Right lobe of liver (tissue), 6 donors: Measurements from ENCODE around the gene REPIN1. TPM values are rescaled to one million over a fixed set of nuclear protein-coding genes. Genes with fewer than 3 reads are reported as not detected.

ENCODE experiments used
- ATAC-seq, 4 donors: fragments of 200-7000 bp; cut with Tn5 transposase; one replicate each; pipeline ENCODE4 v1.9.1; 2020; ENCODE audit warnings: mild to moderate bottlenecking in 4 of 4, moderate library complexity in 4 of 4
- DNase-seq, 3 donors: peaks; one replicate each; pipeline ENCODE4 v3.0.0-alpha.2; 2020
- H3K27ac ChIP-seq, 3 donors: fragments of 200-600 bp; one replicate each; pipeline ENCODE4 v1.8.0; 2022
- H3K27me3 ChIP-seq, 2 donors: fragments of 200-600 bp; one replicate each; pipeline ENCODE4 v1.8.0; 2022
- H3K36me3 ChIP-seq, 4 donors: fragments of 200-600 bp; sonication (generic) in 1 of 4; one replicate each; pipeline versions ENCODE4 v1.5.1 to v1.8.0; 2017 to 2022; ENCODE audit warnings: control low read depth in 1 of 4
- H3K4me1 ChIP-seq, 4 donors: fragments of 200-600 bp; sonication (generic) in 1 of 4; one replicate each; pipeline versions ENCODE4 v1.5.1 to v1.8.0; 2017 to 2022; ENCODE audit warnings: control low read depth in 1 of 4
- H3K4me3 ChIP-seq, 3 donors: fragments of 200-600 bp; one replicate each; pipeline ENCODE4 v1.8.0; 2022
- H3K9me3 ChIP-seq, 4 donors: fragments of 200-600 bp; sonication (generic) in 1 of 4; one replicate each; pipeline versions ENCODE4 v1.5.1 to v1.8.0; 2017 to 2022; ENCODE audit warnings: control low read depth in 1 of 4
- CTCF ChIP-seq, 4 donors: fragments of 200-600 bp in 3 of 4; fragments of 450-650 bp in 1 of 4; IDR thresholded peaks; one replicate each; pipeline versions ENCODE4 v1.5.1 to v1.8.0; 2016 to 2022; ENCODE audit warnings: antibody characterized with exemption in 4 of 4, mild to moderate bottlenecking in 2 of 4
- POLR2A ChIP-seq: fragments of 450-650 bp; IDR thresholded peaks from one replicate; pipeline ENCODE4 v1.6.1; 2017; ENCODE audit warnings: antibody characterized with exemption, mild to moderate bottlenecking
- WGBS: methylation state at CpG from one replicate; pipeline ENCODE4 v1.1.6; 2018; ENCODE audit warnings: low coverage, low lambda C conversion rate; ENCODE audit not compliant: insufficient coverage; ENCODE audit errors: missing lambda C conversion rate; 5-methylcytosine and 5-hydroxymethylcytosine counted together
- intact Hi-C, 2 donors: fragments of 100-400 bp; cut with DNase I; formaldehyde crosslinking; loops; one replicate each; pipeline versions ENCODE4 v1.11.2 to v1.14.1; 2022
- total RNA-seq, 6 experiments: library from RNA; depleted of rRNA in 2 of 6; stranded (reverse); fragments of >200 nt in 2 of 6; fragmentation: NEBNext Ultra II Directional in 3 of 6; extraction: Animal tissue kit (Norgen Biotek cat#: 25700) in 3 of 6; gene quantifications; one replicate each; pipeline versions ENCODE4 v1.1.0 to v1.2.4, GENCODE V29; 2016 to 2023
- donor health status: DM: no; HTN: yes; CAD: no.
- donor health status: DM: no; HTN: no; CAD: no.
- donor health status: DM: no; HTN: no; CAD: no.
- donor health status: DM: no; HTN: yes; CAD: no.
- donor health status: DM: no; HTN: yes; CAD: no.

Gene REPIN1
- total RNA-seq, 6 experiments from 2014 or later = 56.2 to 133 (median 73.5) TPM

DNA sequence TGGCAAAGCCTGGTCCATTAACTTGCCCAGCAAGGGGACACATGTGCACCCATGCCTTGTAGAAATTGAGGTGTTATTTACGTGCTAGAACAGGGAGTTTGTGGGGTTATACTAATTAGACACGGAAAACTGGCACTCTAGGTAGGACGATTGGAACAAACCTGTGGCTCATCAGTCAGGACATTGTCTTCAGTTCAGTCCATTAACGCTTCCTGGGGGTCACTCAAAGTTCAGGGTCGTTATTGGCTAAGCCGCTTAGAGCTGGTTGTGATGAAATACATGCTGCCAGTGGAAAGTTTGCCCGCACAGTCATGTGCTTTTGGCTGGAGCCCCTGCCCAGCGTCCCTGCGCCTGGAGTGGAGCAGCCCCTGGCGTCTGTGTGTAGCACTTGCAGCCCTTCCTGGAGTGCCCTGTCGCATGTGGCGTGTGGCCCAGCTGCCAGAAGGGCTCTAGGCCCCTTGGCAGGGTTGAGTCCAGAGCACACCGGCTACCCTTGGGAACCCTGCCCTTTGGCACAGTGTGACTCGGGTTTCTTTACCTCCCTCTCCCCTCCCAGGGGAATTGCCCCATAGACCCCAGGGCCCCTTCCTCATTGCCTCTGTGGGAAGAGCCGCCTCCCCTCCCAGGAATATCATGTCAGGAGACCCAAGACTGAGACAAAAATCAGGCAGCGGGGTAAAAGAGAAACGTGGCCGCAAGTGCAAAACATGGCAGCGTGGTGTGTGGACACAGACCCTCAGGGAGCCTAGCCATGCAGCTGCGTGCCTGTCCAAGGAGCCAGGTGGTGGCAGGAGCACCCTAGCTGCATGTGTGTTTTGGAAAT is 20.3 kb downstream of the REPIN1 start:
- H3K36me3 ChIP-seq = no peaks in the 10 kb centered on the region
- peak; percentile 98 to 99 (median 98) for ATAC-seq
- TF ChIP-seq CTCF (IDR thresholded peaks at IDR 0.05) = peak; percentile 82 to 99 (median 96)
- no peak for TF ChIP-seq POLR2A
- H3K9me3 ChIP-seq = no peaks in the 10 kb centered on the region
- peak; percentile 89 to 95 (median 94) for DNase-seq
- H3K4me1 ChIP-seq = peaks cover 0 to 36% (median 11%) of the 10 kb centered on the region in 4 donors
- intact Hi-C loops = no loop called here
- no peak overlapping the region for H3K4me3 ChIP-seq
- peak overlapping the region; percentile 33 to 84 (median 63) for H3K27ac ChIP-seq
- H3K27me3 ChIP-seq = no peaks in the 10 kb centered on the region
- WGBS = 50% methylated on average over 7 of the region's 20 CpGs

DNA sequence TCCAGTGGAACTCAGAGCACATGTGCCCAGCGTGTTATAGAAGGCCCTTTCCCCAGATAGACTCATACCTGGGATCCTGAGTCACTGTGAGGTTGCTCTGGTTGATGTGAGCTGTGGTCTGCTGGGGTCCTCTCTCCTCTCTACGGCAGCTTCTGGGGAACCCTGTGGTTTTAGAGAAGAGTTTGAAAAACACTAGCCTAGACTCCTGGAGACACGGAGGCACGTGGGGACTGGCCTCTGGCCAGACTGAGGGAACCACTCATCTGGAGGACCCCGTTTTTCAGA is 20.9 kb downstream of the REPIN1 start:
- TF ChIP-seq POLR2A (no peak), CTCF (IDR thresholded peaks at IDR 0.05) (no peak)
- peak overlapping the region in 2 of 3 donors; percentile 61 to 84 for H3K27ac ChIP-seq

DNA sequence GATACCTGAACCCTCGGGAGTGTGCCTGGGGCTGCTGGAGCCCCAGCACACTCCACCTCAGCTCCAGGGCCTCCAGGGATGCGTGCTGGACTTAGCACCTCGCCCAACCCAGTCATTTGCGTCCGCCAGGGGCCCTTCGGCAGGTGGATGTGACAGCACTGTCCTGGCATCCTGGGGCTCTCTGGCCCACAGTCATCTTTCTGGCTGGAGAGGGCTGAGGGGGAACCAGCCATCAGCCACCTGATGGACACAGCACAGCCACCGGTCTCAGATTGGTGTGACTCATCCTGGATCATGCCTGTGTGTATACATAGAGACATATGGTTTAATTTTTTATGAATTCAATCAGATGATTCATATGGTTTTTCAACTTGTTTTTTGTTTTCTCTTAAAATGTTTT is 21.6 kb downstream of the REPIN1 start:
- no peaks in the 10 kb centered on the region for H3K36me3 ChIP-seq
- 100% methylated on average over 1 of the region's 7 CpGs for WGBS
- H3K4me1 ChIP-seq = peaks cover 0 to 24% (median 9%) of the 10 kb centered on the region in 4 donors
- H3K27me3 ChIP-seq = no peaks in the 10 kb centered on the region
- DNase-seq (no peak), ATAC-seq (no peak)
- no peak overlapping the region for H3K4me3 ChIP-seq
- intact Hi-C loops = no loop called here
- no peak overlapping the region for H3K27ac ChIP-seq
- no peaks in the 10 kb centered on the region for H3K9me3 ChIP-seq
- TF ChIP-seq POLR2A = no peak
- no peak for TF ChIP-seq CTCF (IDR thresholded peaks at IDR 0.05)

More for the DNA sequence above, 20.9 kb downstream of the REPIN1 start:
- H3K4me1 ChIP-seq = peaks cover 0 to 31% (median 9%) of the 10 kb centered on the region in 4 donors
- WGBS = 70% methylated on average over 2 of the region's 5 CpGs
- H3K36me3 ChIP-seq = no peaks in the 10 kb centered on the region
- no peaks in the 10 kb centered on the region for H3K27me3 ChIP-seq
- intact Hi-C loops = no loop called here
- ATAC-seq (no peak), DNase-seq (no peak)
- no peaks in the 10 kb centered on the region for H3K9me3 ChIP-seq
- no peak overlapping the region for H3K4me3 ChIP-seq

DNA sequence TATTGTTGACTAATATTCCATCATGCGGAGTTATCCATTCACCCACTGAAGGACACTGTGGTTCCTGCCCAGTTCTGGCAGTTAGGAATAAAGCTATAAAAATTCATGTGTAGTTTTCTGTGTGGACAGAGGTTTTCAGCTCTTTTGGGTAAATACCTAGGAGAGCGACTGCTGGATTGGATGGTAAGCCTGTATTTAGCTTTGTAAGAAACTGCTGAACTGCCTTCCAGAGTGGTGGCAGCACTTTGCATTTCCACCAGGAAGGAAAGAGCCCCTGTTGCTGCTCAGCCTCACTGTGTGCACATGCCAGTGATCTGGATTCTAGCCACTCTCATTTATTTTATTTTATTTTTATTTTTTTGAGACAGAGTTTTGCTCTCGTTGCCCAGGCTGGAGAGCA is 24.7 kb downstream of the REPIN1 start:
- intact Hi-C loops = no loop called here
- no peak for DNase-seq
- WGBS = 93% methylated on average over 2 of the region's 3 CpGs

More for the DNA sequence above, 24.7 kb downstream of the REPIN1 start:
- H3K4me3 ChIP-seq = no peak overlapping the region
- TF ChIP-seq CTCF (IDR thresholded peaks at IDR 0.05) (no peak), POLR2A (no peak)
- no peaks in the 10 kb centered on the region for H3K36me3 ChIP-seq
- no peak overlapping the region for H3K27ac ChIP-seq
- no peaks in the 10 kb centered on the region for H3K27me3 ChIP-seq
- peaks cover 0 to 8% (median 2%) of the 10 kb centered on the region in 4 donors for H3K4me1 ChIP-seq
- ATAC-seq = no peak
- H3K9me3 ChIP-seq = no peaks in the 10 kb centered on the region
